BLaER1 (cell line): ENCODE measurements around the gene TRPM7.
"Not testable (repeated sequence)": the region's sequence is repeated elsewhere in the genome, so short reads cannot be mapped to it uniquely, and the experiment has no call there.

Experiments used
- H3K27ac ChIP-seq: shearing (Covaris generic); formaldehyde crosslinking; 2 replicates; pipeline ENCODE4 v1.8.1; 2022
- H3K27me3 ChIP-seq: shearing (Covaris generic); formaldehyde crosslinking; 2 replicates; pipeline ENCODE4 v1.8.1; 2022
- H3K36me3 ChIP-seq: shearing (Covaris generic); formaldehyde crosslinking; 2 replicates; pipeline ENCODE4 v1.8.1; 2022
- H3K4me1 ChIP-seq: shearing (Covaris generic); formaldehyde crosslinking; 2 replicates; pipeline ENCODE4 v1.8.1; 2022
- H3K4me2 ChIP-seq: shearing (Covaris generic); formaldehyde crosslinking; 2 replicates; pipeline ENCODE4 v1.8.1; 2022
- H3K4me3 ChIP-seq: shearing (Covaris generic); formaldehyde crosslinking; 2 replicates; pipeline ENCODE4 v1.8.1; 2022
- H3K9ac ChIP-seq: shearing (Covaris generic); formaldehyde crosslinking; 2 replicates; pipeline ENCODE4 v1.8.1; 2022
- H3K9me3 ChIP-seq: shearing (Covaris generic); formaldehyde crosslinking; 2 replicates; pipeline ENCODE4 v1.8.1; 2022
- H4K20me1 ChIP-seq: shearing (Covaris generic); formaldehyde crosslinking; 2 replicates; pipeline ENCODE4 v1.8.1; 2022
- Cebpa-rat ChIP-seq: shearing (Covaris generic); IDR thresholded peaks from 2 replicates; pipeline ENCODE4 v1.8.1; 2022

Gene TRPM7

DNA sequence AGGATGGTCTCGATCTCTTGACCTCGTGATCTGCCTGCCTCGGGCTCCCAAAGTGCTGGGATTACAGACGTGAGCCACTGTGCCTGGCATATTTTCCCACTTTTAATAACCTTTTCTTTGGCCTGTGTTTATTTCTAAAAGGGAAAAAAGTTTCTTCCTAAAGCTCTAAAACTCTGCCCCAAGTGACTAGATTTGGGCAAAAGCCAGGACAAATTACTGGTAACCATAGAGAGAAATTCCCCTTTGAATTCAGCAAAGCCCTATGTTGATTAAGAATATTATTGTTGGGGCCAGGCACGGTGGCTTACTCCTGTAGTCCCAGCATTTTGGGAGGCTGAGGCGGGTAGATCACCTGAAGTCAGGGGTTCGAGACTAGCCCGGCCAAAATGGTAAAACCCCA, 11.5 kb upstream of the TRPM7 start:
- Histone ChIP-seq H3K9me3 (no peaks in the 10 kb centered on the region), H3K36me3 (no peaks in the 10 kb centered on the region), H3K4me1 (no peaks in the 10 kb centered on the region), H3K4me3 (no peak overlapping the region), H3K4me2 (no peak overlapping the region), H3K9ac (no peak overlapping the region), H3K27ac (no peak overlapping the region), H3K27me3 (no peaks in the 10 kb centered on the region), H4K20me1 (no peaks in the 10 kb centered on the region)
- no peak for TF ChIP-seq Cebpa-rat

DNA sequence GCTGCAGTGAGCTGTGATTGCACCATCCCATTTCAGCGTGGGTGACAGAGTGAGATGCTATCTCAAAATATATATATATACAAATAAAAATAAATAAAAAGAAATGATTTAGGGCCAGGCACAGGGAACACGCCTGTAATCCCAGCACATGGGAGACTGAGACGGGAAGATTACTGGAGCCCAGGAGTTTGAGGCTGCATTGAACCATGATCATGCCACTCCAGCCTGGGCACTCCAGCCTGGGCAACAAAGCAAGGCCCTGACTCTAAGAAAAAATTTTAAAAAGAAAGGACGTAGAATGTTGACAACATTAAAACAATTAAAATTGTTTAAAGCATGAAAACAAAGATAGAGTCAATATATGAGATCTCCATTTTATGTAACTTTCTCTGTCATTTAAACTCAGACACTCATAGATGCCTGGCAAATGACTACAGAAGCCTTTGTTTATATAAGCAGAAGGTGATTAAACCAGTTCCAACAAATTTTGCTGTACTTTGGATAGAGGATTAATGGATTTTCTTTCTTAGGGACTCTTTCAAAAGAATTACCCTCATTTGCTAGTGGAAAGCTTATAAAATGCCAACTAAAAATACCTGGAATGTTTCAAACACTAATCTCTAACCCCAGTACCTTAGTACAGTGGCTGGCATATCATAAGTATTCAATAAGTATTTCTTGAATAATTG, 10.7 kb upstream of the TRPM7 start:
- Histone ChIP-seq H3K9me3 (no peaks in the 10 kb centered on the region), H3K4me2 (no peak overlapping the region), H3K4me1 (no peaks in the 10 kb centered on the region), H3K4me3 (no peak overlapping the region), H4K20me1 (no peaks in the 10 kb centered on the region), H3K27ac (no peak overlapping the region), H3K36me3 (no peaks in the 10 kb centered on the region), H3K9ac (no peak overlapping the region), H3K27me3 (no peaks in the 10 kb centered on the region)
- no peak for TF ChIP-seq Cebpa-rat

GRCh38 chr15:50694634-50695165, 8.1 kb upstream of the TRPM7 start:
- not testable (repeated sequence) for H3K9ac ChIP-seq, H3K9me3 ChIP-seq, H3K4me3 ChIP-seq, H4K20me1 ChIP-seq, H3K4me2 ChIP-seq, H3K27me3 ChIP-seq, H3K27ac ChIP-seq, H3K36me3 ChIP-seq, H3K4me1 ChIP-seq

DNA sequence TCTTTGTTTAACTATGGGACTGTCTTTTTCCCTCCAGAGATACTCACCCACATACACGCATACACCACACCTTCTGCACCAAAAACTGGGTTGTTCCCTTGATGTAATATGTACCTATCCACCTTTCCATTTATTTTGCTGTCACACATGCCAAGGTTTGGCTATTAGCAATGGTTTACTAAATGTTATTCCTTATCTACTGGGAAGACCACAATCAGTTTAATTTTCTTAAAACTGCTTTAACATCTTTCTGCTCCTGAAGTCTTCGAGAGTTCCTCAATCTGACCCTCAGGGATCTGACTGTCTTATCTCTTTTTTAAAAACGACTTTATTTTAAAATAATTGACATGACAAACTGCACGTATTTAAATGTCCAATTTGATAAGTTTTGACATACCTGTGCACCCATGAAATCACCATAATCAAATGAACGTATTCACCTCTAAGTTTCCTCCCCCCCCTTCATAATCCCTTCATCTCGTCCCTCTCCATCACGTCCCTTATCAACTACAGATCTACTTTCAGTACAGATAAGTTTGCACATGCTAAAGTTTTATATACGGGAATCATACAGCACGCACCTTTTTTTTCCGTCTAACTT, 805 bp upstream of the TRPM7 start:
- peaks cover 39% of the 10 kb centered on the region for H4K20me1 ChIP-seq
- TF ChIP-seq Cebpa-rat = no peak; the same call in 1 of the 2 replicates
- peaks cover 20% of the 10 kb centered on the region for H3K36me3 ChIP-seq
- H3K27me3 ChIP-seq = no peaks in the 10 kb centered on the region
- H3K4me1 ChIP-seq = peaks cover 37% of the 10 kb centered on the region
- H3K4me3 ChIP-seq = peak overlapping the region; percentile 92
- H3K4me2 ChIP-seq = peak overlapping the region; percentile 95
- H3K9ac ChIP-seq = peak overlapping the region; percentile 88
- H3K27ac ChIP-seq = peak overlapping the region; percentile 88
- no peaks in the 10 kb centered on the region for H3K9me3 ChIP-seq

DNA sequence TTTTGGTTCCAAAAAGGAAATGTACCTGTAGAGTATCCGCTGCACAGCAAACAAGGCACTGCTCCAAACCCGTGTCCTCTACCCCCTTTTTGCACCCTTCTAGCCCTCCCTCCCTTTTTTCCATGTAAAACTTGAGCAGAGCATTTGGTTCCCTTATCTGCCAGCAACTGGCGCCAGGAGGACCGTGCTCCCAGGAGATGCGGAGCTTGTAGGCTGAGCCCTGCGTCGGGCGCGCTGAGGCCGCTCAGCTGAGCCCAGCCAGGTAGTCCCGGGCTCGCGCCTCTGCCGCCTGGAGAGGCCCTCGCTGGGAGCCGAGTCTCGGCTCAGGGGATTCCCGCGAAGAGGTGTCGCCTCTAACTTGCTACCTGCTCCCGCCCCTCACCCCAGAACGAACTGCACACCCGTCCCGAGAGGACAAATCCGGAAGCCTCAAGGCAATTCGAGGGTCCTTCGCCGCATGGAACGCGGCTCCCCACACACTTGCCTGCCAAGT, 575 bp downstream of the TRPM7 start:
- peak overlapping the region; percentile 88 for H3K9ac ChIP-seq
- peaks cover 27% of the 10 kb centered on the region for H3K36me3 ChIP-seq
- H3K27ac ChIP-seq = peak overlapping the region; percentile 88
- H4K20me1 ChIP-seq = peaks cover 53% of the 10 kb centered on the region
- no peaks in the 10 kb centered on the region for H3K9me3 ChIP-seq
- H3K27me3 ChIP-seq = no peaks in the 10 kb centered on the region
- H3K4me1 ChIP-seq = peaks cover 37% of the 10 kb centered on the region
- H3K4me2 ChIP-seq = peak overlapping the region; percentile 95
- no peak for TF ChIP-seq Cebpa-rat
- H3K4me3 ChIP-seq = peak overlapping the region; percentile 92

DNA sequence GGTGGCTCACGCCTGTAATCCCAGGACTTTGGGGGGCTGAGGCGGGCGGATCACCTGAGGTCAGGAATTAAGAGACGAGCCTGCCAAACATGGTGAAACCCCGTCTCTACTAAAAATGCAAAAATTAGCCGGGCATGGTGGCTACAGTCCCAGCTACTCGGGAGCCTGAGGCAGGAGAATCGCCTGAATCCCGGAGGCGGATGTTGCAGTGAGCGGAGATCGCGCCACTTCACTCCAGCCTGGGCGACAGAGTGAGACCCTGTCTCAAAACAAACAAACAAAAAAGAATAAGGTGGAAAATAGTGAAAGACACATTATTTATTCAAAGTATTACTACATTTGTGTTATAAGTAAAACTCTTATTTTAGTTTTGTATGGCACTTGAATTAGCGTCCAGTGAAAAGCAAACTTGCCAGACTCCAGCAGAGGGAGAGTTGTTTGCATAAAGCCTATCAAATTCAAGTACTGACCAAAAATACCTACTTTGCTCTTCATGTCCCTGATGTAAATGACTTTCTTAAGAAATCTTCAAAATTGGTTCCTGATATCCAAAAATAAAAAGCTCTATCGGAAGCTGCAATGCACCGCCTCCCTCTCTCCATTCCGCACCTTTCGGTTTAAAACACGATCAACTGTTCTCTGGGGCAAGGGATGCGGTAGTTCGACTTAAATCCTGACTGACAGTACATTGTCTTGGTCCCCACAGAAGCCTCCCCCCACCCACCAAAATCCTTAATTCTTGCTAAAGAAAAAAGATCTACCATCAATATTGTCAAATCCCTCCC, 1.2 kb downstream of the TRPM7 start:
- H3K4me3 ChIP-seq = peak overlapping the region; percentile 92
- H4K20me1 ChIP-seq = peaks cover 59% of the 10 kb centered on the region
- peaks cover 27% of the 10 kb centered on the region for H3K36me3 ChIP-seq
- H3K4me1 ChIP-seq = peaks cover 37% of the 10 kb centered on the region
- H3K4me2 ChIP-seq = peak overlapping the region; percentile 95
- no peak for TF ChIP-seq Cebpa-rat
- no peaks in the 10 kb centered on the region for H3K27me3 ChIP-seq
- peak overlapping the region; percentile 88 for H3K27ac ChIP-seq
- H3K9me3 ChIP-seq = no peaks in the 10 kb centered on the region
- H3K9ac ChIP-seq = peak overlapping the region; percentile 88

- Histone ChIP-seq H3K4me1 (peaks cover 27% of the 10 kb centered on the region), H3K4me3 (no peak overlapping the region), H4K20me1 (peaks cover 98% of the 10 kb centered on the region), H3K36me3 (peaks cover 46% of the 10 kb centered on the region), H3K4me2 (no peak overlapping the region), H3K27ac (no peak overlapping the region), H3K9ac (no peak overlapping the region), H3K27me3 (no peaks in the 10 kb centered on the region), H3K9me3 (no peaks in the 10 kb centered on the region)
- TF ChIP-seq Cebpa-rat = no peak
Measured at GRCh38 chr15:50681467-50681866, 5.1 kb downstream of the TRPM7 start.

DNA sequence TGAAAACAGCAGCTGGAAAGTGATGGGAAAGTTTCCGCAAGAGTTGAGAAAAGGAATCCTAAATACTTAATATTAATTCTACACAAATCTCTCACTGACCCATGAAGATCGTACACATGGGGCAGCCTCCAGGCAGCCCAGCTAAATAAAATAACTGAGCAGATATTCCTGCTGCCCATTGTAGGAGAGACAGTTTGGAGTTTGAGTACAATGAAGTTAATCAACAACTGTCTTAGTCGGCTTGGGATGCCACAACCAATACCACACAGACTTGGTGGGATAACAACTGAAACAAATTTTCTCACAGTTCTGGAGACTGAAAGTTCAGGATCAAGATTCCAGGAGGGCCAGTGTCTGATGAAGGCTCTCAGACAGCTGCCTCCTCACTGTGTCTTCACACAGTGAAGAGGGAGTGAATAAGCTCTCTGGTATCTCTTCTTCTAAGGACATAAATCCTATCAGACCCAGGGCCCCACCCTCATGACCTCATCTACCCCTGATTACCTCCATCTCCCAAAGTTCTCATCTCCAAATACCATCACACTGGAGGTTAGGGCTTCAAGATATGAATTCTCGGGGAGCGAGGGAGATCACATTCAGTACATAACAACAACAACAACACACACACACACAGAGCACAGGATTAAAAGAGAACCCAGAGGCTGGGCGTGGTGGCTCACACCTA, 9.7 kb downstream of the TRPM7 start:
- TF ChIP-seq Cebpa-rat = no peak
- Histone ChIP-seq H3K9ac (no peak overlapping the region; the same call in 1 of the 2 replicates), H3K27ac (no peak overlapping the region; the same call in 1 of the 2 replicates), H4K20me1 (peaks cover 100% of the 10 kb centered on the region), H3K4me3 (no peak overlapping the region), H3K4me1 (no peaks in the 10 kb centered on the region), H3K36me3 (peaks cover 52% of the 10 kb centered on the region), H3K27me3 (no peaks in the 10 kb centered on the region), H3K9me3 (no peaks in the 10 kb centered on the region), H3K4me2 (no peak overlapping the region)

DNA sequence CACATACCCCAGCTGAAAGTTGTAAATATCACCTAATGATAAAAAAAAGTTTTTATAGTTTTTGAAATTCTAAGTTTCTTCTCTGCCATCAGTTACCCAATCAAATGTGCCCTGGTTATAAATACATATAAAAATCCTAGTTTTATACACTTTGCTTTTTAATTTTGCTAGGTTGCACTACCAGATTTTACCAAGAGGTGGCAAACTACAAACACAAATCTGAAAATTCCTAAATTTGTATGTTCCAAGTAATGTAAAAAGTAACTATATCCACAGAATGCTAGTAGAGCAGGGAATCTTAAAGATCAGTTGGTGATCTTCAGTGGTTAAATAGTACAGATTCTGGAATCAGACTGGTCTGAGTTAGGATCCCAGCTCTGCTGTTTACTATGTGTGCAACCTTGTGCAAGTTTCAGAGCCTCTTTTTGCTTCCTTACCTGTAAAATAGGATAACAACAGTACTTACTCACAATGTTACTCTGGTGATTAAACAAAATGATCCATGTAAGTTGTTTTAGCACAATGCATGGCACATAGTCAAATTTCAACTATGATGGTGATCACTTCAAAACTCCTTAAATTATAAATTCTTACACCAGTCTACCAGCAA, 11.0 kb downstream of the TRPM7 start:
- TF ChIP-seq Cebpa-rat = no peak
- Histone ChIP-seq H3K9ac (no peak overlapping the region), H3K27ac (no peak overlapping the region), H3K9me3 (no peaks in the 10 kb centered on the region), H3K4me2 (no peak overlapping the region), H3K4me1 (no peaks in the 10 kb centered on the region), H4K20me1 (peaks cover 100% of the 10 kb centered on the region), H3K36me3 (peaks cover 58% of the 10 kb centered on the region), H3K4me3 (no peak overlapping the region), H3K27me3 (no peaks in the 10 kb centered on the region)
